ENCODE data around the gene ZNF710. TPM values are rescaled to one million over a fixed set of nuclear protein-coding genes. Genes with fewer than 3 reads are reported as not detected.

The ZNF710 gene
- total RNA-seq, 1 experiment from 2014 or later: 40.7 TPM

DNA sequence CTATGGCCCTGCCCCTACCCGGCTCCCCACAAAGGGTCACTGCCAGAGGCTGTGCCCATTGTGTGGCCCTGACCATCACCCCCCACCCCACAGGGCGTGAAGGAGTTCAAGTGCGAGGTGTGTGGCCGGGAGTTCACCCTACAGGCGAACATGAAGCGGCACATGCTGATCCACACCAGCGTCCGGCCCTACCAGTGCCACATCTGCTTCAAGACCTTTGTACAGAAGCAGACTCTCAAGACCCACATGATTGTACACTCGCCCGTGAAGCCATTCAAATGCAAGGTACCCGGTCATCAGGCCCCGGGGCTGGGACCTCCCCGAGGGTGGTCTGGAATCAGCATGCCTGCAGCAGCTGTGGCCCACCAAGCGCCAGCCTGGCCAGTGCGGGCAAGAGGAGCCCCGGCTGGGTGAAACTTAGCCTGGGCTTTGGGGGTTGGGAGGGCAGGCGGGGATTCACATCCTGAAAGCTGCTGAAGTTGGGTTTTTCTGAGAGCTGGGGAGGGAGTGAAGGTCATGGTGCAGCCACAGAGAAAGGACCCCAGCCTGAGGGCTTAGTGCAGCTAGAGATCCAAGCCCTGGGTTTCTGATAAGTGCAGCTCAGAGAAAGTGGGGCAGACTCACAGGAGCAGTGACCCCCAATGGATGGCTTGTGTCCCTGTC lies 72.0 kb downstream of the ZNF710 start:
- no peaks in the 10 kb centered on the region for H3K9me3 ChIP-seq (ENCODE audit: control insufficient read depth, low read depth, low read length)
- peak; percentile 27 for DNase-seq
- H2BK120ac ChIP-seq (ENCODE audit: low read depth, low read length, poor library complexity, severe bottlenecking): no peak overlapping the region

More for the DNA sequence above, 72.0 kb downstream of the ZNF710 start:
- H3K27ac ChIP-seq (ENCODE audit: insufficient read length, low read depth, low read length): no peak overlapping the region
- H4K5ac ChIP-seq (ENCODE audit: insufficient read length, low read depth, low read length): no peak overlapping the region
- no peaks in the 10 kb centered on the region for H3K27me3 Mint-ChIP-seq (ENCODE audit: low read depth)
- H3K23me2 ChIP-seq (ENCODE audit: insufficient read length, low read depth, low read length, poor library complexity, severe bottlenecking): no peaks in the 10 kb centered on the region
- peaks cover 18 to 20% of the 10 kb centered on the region in 2 experiments for H3K4me1 Mint-ChIP-seq
- WGBS (ENCODE audit: extremely low coverage, insufficient read length, low lambda C conversion rate): no CpG with 5 or more reads among the region's 17 CpGs
- no peak overlapping the region for H4K8ac ChIP-seq (replicated peaks; ENCODE audit: insufficient read length, low read depth, low read length)
- H3K36me3 Mint-ChIP-seq (ENCODE audit: insufficient read depth in 1 of 3, low read depth in 3 of 3): peaks cover 2 to 29% (median 11%) of the 10 kb centered on the region in 3 experiments; a peak in 4 of 7 replicates
- no peaks in the 10 kb centered on the region for H3K27me3 ChIP-seq (ENCODE audit: insufficient read depth, low read length)
- no peak overlapping the region for H3K18ac ChIP-seq (ENCODE audit: insufficient read length, low read depth, low read length)
- H3K27ac Mint-ChIP-seq: no peak overlapping the region
- no peak overlapping the region for H3K9ac ChIP-seq (ENCODE audit: extremely low read depth, insufficient read length, low read length)
- H2AFZ ChIP-seq (ENCODE audit: low read length): no peak overlapping the region
- no peak overlapping the region for H3K56ac ChIP-seq (ENCODE audit: insufficient read length, low read depth, low read length)
- H2BK5ac ChIP-seq (ENCODE audit: insufficient read length, low read length): no peak overlapping the region
- H4K91ac ChIP-seq (ENCODE audit: insufficient read length, low read depth, low read length): no peak overlapping the region
- no peak overlapping the region for H3K4me2 ChIP-seq (ENCODE audit: insufficient read depth, insufficient read length, low read length)
- no peaks in the 10 kb centered on the region for H3K79me1 ChIP-seq (ENCODE audit: insufficient read depth, low read depth, low read length, poor library complexity, severe bottlenecking)
- no peak overlapping the region for H2BK12ac ChIP-seq (ENCODE audit: insufficient read length, low read depth, low read length)
- no peaks in the 10 kb centered on the region; the same call in 1 of the 2 replicates for H3K4me1 ChIP-seq (ENCODE audit: insufficient read depth, low read length)
- no peak overlapping the region for H2AK5ac ChIP-seq (ENCODE audit: insufficient read length, low read length)
- H3K14ac ChIP-seq (ENCODE audit: insufficient read depth, low read length): no peak overlapping the region; the same call in 1 of the 2 replicates
- H2BK15ac ChIP-seq (ENCODE audit: low read depth, low read length): no peak overlapping the region
- no peak overlapping the region for H3T11ph ChIP-seq (ENCODE audit: low read length)
- no peak overlapping the region for H3K4ac ChIP-seq (ENCODE audit: low read depth, low read length)
- no peak overlapping the region for H3K4me3 Mint-ChIP-seq
- H2BK20ac ChIP-seq (ENCODE audit: low read depth, low read length, poor library complexity, severe bottlenecking): no peak overlapping the region
- TF ChIP-seq, protein P1, sequence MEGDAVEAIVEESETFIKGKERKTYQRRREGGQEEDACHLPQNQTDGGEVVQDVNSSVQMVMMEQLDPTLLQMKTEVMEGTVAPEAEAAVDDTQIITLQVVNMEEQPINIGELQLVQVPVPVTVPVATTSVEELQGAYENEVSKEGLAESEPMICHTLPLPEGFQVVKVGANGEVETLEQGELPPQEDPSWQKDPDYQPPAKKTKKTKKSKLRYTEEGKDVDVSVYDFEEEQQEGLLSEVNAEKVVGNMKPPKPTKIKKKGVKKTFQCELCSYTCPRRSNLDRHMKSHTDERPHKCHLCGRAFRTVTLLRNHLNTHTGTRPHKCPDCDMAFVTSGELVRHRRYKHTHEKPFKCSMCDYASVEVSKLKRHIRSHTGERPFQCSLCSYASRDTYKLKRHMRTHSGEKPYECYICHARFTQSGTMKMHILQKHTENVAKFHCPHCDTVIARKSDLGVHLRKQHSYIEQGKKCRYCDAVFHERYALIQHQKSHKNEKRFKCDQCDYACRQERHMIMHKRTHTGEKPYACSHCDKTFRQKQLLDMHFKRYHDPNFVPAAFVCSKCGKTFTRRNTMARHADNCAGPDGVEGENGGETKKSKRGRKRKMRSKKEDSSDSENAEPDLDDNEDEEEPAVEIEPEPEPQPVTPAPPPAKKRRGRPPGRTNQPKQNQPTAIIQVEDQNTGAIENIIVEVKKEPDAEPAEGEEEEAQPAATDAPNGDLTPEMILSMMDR (conservative IDR thresholded peaks at IDR 0.05): no peak
- no peaks in the 10 kb centered on the region for H3K79me2 ChIP-seq (ENCODE audit: insufficient read depth, low read length)
- H3K9me3 Mint-ChIP-seq: no peaks in the 10 kb centered on the region
- peaks cover 2% of the 10 kb centered on the region for H4K20me1 ChIP-seq (ENCODE audit: control insufficient read depth, insufficient read depth, insufficient read length)
- no peak overlapping the region for H3K23ac ChIP-seq (ENCODE audit: insufficient read length, low read depth, low read length)
